Measurements from ENCODE around the gene DBN1. TPM values are rescaled to one million over a fixed set of nuclear protein-coding genes. Genes with fewer than 3 reads are reported as not detected.

Gene DBN1
- total and polyA plus RNA-seq, 9 of the 15 experiments (the other 6 are each of a cell fraction or from before 2014, with no cell fraction given), result 0.25 to 87.2 (median 27.9) TPM

- TF ChIP-seq PREB (CRISPR knock-in tag; IDR thresholded peaks at IDR 0.05) (no peak), EP300 (IDR thresholded peaks at IDR 0.05; ENCODE audit: low read length) (0 out of 2 replicates have a peak, but pooled peaks have one; percentile 10), MBD2 (IDR thresholded peaks at IDR 0.05; ENCODE audit: borderline replicate concordance, low read depth) (no peak), SP2 (IDR thresholded peaks at IDR 0.05; ENCODE audit: extremely low read depth, low read depth, low read length, poor library complexity, severe bottlenecking) (no peak), LARP7 (IDR thresholded peaks at IDR 0.05) (no peak), HNRNPK (IDR thresholded peaks at IDR 0.05; ENCODE audit: low read depth, low read length, poor library complexity, severe bottlenecking) (peak; percentile 60), MECOM (CRISPR knock-in tag; IDR thresholded peaks at IDR 0.05) (no peak), ZKSCAN1 (IDR thresholded peaks at IDR 0.05; ENCODE audit: low read depth, low read length) (peak; percentile 34; the same call in 1 of the 2 replicates), SMARCB1 (IDR thresholded peaks at IDR 0.05; ENCODE audit: insufficient read length, low read depth) (peak; percentile 45), SNRNP70 (optimal IDR thresholded peaks at IDR 0.05; ENCODE audit: low read depth, low read length) (no peak)
- TF ChIP-seq, protein P1, sequence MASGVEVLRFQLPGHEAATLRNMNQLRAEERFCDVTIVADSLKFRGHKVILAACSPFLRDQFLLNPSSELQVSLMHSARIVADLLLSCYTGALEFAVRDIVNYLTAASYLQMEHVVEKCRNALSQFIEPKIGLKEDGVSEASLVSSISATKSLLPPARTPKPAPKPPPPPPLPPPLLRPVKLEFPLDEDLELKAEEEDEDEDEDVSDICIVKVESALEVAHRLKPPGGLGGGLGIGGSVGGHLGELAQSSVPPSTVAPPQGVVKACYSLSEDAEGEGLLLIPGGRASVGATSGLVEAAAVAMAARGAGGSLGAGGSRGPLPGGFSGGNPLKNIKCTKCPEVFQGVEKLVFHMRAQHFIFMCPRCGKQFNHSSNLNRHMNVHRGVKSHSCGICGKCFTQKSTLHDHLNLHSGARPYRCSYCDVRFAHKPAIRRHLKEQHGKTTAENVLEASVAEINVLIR (CRISPR knock-in tag; IDR thresholded peaks at IDR 0.05), result no peak
- TF ChIP-seq, protein P2, sequence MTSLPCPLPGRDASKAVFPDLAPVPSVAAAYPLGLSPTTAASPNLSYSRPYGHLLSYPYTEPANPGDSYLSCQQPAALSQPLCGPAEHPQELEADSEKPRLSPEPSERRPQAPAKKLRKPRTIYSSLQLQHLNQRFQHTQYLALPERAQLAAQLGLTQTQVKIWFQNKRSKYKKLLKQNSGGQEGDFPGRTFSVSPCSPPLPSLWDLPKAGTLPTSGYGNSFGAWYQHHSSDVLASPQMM (CRISPR knock-in tag; IDR thresholded peaks at IDR 0.05), result no peak
- TF ChIP-seq, protein P3, sequence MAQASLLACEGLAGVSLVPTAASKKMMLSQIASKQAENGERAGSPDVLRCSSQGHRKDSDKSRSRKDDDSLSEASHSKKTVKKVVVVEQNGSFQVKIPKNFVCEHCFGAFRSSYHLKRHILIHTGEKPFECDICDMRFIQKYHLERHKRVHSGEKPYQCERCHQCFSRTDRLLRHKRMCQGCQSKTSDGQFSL (CRISPR knock-in tag; IDR thresholded peaks at IDR 0.05), result peak; percentile 92
- TF ChIP-seq, protein P3 (tag; IDR thresholded peaks at IDR 0.05), result peak in 1 of 2 experiments; percentile 48; a peak in 1 of 4 replicates
- TF ChIP-seq, protein P4, sequence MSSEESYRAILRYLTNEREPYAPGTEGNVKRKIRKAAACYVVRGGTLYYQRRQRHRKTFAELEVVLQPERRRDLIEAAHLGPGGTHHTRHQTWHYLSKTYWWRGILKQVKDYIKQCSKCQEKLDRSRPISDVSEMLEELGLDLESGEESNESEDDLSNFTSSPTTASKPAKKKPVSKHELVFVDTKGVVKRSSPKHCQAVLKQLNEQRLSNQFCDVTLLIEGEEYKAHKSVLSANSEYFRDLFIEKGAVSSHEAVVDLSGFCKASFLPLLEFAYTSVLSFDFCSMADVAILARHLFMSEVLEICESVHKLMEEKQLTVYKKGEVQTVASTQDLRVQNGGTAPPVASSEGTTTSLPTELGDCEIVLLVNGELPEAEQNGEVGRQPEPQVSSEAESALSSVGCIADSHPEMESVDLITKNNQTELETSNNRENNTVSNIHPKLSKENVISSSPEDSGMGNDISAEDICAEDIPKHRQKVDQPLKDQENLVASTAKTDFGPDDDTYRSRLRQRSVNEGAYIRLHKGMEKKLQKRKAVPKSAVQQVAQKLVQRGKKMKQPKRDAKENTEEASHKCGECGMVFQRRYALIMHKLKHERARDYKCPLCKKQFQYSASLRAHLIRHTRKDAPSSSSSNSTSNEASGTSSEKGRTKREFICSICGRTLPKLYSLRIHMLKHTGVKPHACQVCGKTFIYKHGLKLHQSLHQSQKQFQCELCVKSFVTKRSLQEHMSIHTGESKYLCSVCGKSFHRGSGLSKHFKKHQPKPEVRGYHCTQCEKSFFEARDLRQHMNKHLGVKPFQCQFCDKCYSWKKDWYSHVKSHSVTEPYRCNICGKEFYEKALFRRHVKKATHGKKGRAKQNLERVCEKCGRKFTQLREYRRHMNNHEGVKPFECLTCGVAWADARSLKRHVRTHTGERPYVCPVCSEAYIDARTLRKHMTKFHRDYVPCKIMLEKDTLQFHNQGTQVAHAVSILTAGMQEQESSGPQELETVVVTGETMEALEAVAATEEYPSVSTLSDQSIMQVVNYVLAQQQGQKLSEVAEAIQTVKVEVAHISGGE (CRISPR knock-in tag; IDR thresholded peaks at IDR 0.05), result no peak
- TF ChIP-seq, protein P5, sequence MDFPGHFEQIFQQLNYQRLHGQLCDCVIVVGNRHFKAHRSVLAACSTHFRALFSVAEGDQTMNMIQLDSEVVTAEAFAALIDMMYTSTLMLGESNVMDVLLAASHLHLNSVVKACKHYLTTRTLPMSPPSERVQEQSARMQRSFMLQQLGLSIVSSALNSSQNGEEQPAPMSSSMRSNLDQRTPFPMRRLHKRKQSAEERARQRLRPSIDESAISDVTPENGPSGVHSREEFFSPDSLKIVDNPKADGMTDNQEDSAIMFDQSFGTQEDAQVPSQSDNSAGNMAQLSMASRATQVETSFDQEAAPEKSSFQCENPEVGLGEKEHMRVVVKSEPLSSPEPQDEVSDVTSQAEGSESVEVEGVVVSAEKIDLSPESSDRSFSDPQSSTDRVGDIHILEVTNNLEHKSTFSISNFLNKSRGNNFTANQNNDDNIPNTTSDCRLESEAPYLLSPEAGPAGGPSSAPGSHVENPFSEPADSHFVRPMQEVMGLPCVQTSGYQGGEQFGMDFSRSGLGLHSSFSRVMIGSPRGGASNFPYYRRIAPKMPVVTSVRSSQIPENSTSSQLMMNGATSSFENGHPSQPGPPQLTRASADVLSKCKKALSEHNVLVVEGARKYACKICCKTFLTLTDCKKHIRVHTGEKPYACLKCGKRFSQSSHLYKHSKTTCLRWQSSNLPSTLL (IDR thresholded peaks at IDR 0.05), result no peak
These were observed 18.1 kb upstream of the DBN1 start (continued) for GRCh38 chr5:177491429-177491945.

Measured in K562 (cell line).